Measurements from ENCODE around the gene SRSF7.
"Not testable (repeated sequence)": the region's sequence is repeated elsewhere in the genome, so short reads cannot be mapped to it uniquely, and the experiment has no call there.

Gene SRSF7

DNA sequence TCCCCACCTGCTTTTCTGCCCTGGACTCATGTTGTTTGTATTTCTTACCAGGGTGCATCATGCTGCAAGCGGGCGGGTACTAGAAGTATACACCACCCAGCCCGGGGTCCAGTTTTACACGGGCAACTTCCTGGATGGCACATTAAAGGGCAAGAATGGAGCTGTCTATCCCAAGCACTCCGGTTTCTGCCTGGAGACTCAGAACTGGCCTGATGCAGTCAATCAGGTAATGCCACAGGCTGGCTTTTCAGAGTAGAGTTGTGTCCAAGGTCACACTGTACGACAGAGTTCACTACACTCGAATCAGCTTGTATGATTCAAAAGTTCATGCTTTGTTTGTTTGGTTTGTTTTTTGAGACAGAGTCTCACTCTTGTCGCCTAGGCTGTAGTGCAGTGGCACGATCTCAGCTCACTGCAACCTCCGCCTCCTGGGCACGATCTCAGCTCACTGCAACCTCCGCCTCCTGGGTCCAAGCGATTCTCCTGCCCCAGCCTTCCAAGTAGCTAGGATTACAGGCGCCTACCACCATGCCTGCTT lies 19.4 kb downstream of the SRSF7 start:
- DNase-seq (ENCODE audit: low spot score) = no peak

DNA sequence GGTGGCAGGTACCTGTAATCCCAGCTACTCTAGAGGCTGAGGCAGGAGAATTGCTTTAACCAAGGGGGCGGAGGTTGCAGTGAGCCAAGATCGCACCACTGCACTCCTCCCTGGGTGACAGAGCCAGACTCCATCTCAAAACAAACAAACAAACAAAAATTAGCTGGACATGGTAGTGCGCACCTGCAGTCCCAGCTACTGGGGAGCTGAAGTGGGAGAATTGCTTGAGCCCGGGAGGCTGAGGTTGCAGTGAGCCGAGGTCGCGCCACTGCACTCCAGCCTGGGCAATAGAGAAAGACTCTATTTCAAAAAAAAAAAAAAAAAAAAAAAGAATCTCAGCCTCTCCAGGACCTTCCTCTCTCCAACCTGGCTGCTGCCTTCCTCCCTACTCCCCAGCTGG lies 20.1 kb downstream of the SRSF7 start:
- DNase-seq (ENCODE audit: low spot score) = no peak

DNA sequence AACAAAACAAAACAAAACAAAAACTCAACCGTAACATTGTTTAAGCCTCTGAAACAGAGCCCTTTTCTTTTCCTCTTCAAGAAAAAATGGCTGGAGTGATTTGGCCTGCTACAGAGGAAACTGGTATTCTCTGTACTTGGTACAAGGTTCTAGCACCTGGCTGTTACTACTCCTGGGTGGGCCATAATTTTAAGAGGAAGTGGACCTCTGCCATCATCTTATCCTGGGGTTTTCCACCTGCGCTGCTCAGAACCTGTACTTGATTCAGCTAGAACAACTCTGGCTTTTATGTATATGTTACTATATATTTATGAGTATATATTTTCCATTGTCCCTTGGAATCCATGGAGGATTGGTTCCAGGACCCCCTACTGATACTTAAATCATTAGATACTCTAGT lies 22.5 kb downstream of the SRSF7 start:
- DNase-seq (ENCODE audit: low spot score) = no peak

DNA sequence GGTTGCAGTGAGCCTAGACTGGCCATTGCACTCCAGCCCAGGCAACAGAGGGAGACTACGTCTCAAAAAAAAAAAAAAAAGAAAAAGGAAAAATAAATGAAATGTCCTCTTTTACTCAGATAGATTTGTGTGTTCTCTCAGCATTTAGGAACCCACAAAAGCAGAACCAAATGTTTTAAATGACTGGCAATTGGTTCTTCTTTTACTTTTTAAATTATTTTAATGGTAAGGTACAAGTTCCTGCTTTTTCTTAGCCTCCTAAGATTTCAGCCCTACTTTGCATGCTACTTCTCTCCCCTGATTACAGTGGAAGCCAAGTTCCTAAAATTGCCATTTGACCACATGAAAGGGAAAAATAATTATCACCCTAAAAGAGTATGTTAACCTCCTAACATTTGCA lies 23.5 kb downstream of the SRSF7 start:
- DNase-seq (ENCODE audit: low spot score) = no peak

DNA sequence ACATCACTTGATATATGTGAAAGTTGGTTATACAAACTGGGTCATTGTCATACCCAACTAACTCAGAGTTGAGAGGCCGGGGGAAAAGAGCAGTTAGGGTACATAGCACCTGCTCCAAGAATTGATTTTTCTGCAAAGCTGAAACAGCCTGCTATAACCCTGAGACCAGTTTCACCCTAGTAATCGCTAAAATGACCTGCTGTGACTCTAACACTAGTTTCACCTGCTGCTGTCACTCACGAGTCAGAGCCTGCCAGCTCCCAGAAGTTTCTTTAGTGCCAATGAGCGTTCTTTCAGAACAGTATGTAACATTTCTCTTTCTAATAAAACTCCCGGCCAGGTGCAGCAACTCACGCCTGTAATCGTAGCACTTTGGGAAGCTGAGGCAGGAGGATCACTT lies 28.0 kb downstream of the SRSF7 start:
- DNase-seq (ENCODE audit: low spot score) = no peak

DNA sequence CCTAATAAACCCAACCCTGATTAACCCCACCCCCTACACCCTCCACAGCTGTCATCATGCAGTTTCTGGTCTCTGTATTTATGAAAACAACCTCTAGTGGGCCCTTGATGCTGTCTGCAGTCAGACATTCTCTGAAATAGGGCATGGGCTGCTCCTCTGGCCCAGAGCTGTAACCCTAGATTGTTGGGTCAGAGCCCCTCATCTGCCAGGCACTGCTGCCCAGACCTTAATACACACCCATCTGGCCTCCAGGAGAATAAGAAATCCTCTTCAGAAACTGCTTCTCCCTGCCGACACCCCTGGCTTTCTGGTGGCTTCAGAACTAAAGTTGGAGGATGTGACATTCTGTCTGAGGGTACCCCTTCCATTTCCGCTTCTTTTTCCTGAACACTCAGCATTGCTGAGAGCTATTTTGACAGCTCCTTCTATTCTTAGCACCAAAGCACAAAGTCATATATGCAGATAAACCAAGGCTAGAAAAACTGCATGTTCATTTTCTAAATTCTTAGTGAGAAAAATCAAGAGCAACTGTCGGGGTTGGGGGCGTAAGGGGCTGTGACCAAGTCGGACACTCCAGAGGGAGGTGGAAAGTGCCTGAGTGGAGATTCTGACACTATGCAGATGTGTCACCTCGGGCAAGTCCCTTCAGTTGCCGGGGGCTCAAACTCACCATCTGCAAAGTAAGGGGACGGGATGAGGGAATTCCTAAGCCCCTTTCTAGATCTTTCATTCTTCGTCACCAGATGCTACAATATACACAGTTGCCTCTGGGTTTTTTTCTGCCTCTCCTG lies 28.7 kb downstream of the SRSF7 start:
- no peak for DNase-seq (ENCODE audit: low spot score)

DNA sequence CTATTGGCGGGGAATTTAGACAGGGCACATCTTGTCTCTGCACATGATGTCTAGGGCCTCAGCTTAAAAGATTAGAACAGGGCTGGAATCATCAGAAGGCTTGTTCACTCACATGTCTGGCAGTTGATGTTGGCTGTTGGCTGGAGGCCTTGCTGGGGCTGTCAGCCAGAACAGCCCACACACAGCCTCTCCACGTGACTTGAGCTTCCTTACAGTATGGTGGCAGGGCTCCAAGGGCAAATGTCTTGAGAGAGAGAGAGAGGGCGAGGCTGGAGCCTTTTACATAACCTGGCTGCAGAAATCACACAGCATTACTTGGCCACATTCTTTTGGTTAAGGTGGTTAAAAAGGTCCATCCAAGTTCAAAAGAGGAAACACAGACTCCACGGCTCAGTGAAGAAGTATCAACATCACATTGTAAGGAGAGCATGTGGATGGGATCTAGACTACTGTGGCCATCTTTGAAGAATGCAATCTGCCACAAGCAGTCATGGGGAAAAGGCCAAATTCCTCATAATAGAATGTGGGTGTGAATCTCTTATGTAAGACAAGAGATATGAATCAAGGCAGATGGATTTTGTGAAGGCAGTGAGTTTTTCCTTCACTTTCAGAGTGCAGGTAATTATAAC lies 30.4 kb downstream of the SRSF7 start:
- no peak for DNase-seq (ENCODE audit: low spot score)

DNA sequence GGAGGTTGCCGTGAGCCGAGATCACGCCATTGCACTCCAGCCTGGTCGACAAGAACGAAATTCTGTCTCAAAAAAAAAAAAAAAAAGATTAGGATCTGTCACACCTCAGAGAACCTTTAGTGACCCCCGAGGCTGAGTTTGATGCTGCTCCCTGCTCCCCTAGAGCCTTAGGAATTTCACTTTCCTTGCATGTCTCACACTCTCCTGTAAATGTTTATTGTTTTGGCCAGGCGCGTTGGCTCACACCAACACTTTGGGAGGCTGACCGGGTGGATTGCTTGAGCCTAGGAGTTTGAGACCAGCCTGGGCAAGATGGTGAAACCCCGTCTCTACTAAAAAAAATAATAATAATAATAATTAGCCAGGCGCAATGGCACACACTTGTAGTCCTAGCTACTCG lies 31.5 kb downstream of the SRSF7 start:
- DNase-seq (ENCODE audit: low spot score) = no peak

DNA sequence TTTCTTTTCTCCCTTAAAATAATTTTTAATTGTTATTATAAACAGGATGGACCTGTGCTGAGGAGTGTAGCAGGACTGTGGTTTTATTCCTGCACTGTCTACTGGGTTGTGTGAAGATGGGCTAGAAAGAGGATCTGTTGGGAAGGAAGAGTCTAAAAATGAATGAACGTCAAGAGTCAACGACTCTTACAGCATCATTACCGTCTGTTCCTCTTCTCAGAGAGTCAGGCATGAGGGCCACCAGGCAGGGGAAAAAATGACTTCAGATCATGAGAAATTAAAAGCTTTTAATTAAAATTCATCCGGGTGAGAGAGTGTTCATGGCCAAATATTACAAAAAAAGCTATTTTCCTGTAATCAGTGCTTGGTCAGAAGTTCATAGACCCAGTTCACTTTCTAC lies 32.6 kb downstream of the SRSF7 start:
- no peak for DNase-seq (ENCODE audit: low spot score)

DNA sequence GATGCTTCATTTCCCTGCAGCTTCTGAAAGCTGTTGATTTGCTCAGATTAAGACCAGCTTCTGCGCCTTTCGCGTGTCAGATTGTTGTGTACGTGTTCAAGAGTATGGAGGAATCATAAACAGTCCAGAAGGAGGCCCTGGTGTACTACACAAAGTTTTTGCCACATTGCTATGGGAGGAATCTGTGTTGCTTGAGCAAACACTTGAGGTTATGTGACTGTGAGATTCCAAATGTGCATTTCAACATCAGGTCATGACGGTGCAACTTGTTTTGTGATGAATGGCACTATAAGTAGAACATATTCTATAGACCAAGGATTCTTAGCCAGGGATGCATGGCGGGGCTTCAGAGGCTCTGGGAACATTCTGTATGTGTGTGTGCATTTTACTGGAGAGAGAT lies 35.0 kb downstream of the SRSF7 start:
- DNase-seq (ENCODE audit: low spot score) = no peak

DNA sequence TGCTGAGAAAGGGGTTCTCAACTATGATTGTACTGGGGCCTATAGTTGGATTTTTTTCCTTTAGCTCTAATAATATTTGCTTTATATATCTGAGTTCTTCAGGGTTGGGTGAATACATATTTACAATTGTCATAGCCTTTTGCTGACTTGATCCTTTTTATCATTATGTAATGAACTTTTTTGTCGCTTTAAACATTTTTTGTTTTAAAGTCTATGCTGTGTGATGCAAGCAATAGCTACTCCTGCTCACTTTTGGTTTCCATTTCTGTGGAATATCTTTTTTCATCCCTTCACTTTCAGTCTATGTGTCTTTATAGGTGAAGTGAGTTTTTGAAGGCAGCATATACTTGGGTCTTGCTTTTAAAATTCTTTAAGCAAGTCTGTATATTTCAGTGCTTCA lies 36.2 kb downstream of the SRSF7 start:
- DNase-seq (ENCODE audit: low spot score) = not testable (repeated sequence)

DNA sequence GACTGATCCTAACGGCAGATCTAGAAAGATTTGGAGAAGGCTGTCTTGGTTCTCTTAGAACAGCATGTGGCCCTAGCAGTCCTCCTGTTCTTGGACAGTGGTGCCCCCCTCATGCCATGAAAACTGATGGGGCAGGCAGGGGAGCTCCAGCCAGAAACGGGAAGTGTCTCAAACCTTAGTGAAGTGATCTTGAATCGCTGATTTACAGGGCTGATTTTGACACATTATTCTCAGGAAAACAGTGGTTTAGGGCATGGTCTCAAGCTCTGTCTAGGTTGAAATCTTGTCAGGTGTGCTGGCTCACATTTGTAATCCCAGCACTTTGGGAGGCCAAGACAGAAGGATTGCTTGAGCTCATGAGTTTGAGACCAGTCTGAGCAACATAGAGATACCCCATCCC lies 37.8 kb downstream of the SRSF7 start:
- no peak for DNase-seq (ENCODE audit: low spot score)

DNA sequence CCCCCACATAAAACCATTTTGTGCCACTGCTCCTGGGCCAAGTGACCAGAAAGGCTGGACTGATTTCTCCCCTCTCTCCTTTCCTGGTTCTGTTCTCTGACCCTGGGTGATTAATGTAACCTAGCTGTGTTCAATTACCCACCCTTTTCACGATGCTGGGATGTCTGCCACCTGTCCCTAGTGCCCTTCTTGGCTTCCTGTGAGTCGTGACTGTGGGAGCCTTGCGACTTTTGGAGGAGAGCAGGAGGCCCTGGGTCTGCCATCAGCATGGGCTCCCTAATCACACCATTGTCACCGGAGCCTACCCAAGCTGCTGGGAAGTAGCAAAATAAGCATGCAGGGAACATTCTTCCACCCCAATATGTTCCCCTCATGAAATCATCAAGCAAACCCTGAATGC lies 38.3 kb downstream of the SRSF7 start:
- no peak for DNase-seq (ENCODE audit: low spot score)

DNA sequence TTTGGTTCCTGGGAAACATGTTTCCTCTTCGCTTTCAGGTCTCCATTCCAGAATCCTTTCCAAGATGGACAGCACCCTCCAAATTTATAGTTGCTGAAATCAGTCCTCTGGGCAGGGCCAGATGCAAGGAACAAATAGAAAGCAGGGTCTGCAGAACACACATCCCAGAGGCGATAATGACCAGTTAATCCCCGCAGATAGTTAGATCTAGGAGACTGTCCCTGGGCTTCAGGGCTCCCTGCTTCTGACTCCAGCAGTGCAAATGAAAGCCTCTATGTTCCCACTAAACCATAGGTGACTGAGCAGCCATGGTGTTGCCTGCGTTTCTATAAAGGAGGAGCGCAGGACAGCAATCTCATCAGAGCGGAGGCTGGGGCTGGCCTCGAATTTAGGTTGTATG lies 38.7 kb downstream of the SRSF7 start:
- DNase-seq (ENCODE audit: low spot score) = no peak

DNA sequence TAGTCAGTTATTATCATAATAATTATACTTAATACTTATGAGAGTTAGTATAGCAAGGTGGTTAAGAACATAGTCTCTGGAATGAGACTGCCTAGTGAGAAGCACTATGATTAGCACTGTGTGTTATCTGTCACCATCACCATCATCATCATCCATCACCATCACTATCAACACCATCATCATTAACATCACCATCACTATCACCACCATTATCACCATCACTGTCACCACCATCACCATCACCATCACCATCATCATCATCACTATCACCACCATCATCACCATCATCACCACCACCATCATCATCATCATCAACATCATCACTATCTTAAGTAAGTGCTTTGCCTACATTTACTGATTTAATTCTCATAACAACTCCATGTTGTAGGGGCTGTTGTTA lies 39.6 kb downstream of the SRSF7 start:
- DNase-seq (ENCODE audit: low spot score) = no peak

DNA sequence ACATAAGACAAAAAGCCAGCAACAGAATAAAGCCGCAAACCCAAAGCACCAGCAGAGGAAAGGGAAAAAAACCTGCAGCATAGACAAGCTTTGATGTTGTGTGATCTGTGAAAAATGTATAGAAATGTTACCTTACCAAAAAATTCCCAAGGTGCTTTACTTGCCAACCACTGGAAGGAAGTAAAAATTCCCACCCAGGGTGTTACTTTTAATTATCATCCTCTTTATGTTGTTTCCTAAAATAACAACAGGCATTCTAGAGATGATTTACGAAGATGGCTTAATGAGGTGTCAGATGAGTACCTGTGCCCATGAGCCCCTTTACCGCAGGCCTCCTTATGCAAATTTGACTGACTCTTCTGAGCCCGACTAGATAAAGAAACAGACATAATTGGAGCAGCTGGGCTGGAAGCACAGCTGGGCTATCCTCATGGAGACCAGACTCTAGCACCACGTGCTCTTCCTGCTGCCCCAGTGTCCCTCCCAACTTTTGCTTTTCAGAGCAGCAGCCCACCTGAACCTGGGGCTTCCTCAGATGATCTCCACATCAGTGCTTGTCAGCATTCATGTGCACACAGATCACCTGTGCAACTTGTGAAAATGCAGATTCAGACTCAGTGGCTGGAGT lies 41.5 kb downstream of the SRSF7 start:
- no peak for DNase-seq (ENCODE audit: low spot score)

DNA sequence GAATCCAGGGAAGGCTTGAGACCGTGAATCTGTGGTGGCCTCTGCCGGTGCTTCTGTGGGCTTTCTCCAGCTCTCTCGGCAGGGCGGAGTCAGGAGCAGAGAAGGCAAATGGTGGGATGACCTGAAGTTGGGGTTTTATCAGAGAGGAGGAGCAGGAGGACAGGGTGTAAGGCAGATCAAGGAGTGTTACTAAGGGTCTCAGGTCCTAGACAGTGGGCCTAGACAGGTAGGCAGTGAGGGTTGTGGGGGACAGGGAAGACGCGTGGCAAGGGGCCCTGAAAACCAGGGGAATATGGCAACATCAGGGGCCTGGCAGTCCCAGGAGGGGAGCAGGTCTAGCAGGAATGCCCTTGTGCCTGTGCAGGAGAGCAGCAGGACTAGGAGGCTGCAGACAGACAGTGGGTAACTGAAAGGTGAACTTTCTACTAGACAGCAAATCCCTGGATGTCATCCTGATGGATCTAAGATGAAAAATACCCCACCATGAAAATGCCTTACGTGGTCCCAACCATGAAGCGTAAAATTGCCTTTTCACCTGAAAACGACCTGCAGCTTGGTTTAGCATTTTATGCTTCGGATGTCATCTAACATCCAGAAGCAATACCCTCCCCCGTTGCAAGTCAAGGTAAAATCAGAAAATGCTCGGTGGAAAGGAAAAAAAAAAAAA lies 42.1 kb downstream of the SRSF7 start:
- no peak for DNase-seq (ENCODE audit: low spot score)

DNA sequence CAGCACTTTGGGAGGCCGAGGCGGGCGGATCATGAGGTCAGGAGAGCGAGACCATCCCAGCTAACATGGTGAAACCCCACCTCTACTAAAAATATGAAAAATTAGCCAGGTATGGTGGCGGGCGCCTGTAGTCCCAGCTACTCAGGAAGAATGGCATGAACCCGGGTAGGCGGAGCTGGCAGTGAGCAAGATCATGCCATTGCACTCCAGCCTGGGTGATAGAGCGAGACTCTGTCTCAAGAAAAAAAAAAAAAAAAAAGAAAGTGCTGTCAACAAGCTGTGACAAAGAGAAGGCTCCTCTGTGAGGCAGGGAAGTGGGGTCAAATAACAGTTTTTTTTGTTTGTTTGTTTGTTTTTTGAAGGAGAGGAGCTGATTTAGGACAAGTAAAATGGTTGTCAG lies 42.7 kb downstream of the SRSF7 start:
- not testable (repeated sequence) for DNase-seq (ENCODE audit: low spot score)

DNA sequence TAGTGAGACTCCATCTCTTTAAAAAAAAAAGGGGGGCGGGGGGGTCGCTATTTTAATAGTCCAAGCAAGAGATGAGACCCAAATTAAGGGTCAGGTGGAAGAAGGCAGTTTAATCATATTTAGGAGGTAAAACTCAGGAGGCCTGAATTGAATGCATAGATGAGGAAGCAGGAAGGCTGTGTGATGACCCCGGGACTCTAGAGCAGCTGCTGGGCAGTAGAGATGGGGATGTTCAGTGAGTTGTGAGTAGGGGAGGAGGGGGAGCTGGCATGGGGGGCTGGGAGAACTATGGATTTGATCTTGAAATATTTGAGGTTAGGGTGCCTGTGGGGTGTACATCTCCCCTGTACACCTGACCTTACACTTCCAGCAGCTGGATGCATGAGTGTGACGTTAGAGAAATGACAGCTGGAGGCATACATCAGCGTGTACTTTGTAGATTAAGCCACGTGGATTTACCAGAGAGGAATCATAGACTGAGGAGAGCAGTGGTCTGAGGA lies 44.3 kb downstream of the SRSF7 start:
- no peak for DNase-seq (ENCODE audit: low spot score)

DNA sequence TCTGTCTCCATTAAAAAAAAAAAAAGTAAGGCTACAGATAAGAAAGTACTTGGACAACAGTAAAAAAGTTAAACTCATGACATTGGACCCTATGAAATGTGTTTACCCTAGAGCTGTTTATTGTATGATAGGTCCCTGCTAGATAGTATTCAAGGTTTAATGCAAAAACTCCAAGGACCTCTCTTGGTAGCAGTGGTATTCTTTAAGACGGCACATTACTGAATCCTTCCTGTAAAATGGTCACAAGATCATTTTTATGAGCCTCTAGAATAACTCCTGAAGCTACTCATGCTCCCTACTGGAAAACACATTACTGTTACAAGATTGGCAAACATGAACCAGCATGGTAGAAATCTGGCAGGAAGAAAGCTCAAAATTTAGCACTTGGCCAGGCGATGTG lies 46.5 kb downstream of the SRSF7 start:
- DNase-seq (ENCODE audit: low spot score) = no peak

DNA sequence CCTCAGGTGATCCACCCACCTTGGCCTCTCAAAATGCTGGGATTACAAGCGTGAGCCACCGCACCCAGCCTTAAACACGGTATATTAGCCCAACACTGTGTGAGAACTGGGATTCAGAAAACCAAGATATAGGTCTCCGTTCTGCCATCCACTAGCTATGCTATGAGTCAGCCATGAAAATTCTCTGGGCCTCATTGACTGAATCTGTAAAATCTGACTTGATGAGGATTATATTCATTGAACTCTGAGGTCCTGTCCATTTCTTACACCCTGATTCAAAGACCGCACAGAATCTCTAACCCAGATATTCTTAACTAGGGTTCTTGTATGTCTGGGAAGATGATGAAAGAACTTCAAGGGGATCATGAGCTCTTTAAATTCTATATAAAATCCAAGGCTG lies 47.8 kb downstream of the SRSF7 start:
- not testable (repeated sequence) for DNase-seq (ENCODE audit: low spot score)

DNA sequence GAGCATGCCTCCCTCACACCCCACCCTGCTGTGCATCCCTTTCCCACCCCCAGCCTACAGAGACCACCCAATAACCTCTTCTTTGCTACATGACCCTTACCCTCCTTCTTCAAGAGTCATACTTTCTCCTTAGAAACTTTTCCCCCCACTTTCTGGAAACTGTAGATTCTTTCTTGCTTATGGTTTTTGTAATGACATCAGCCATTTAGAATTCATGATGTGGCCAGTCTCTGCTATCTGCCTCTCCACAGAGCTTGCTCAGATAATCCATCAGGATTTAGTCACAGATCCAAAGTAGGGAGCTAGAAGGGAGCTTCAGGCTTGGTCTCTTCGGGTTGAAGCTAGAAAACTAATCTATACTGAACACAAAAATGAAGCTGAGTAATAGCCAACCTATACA lies 48.7 kb downstream of the SRSF7 start:
- DNase-seq (ENCODE audit: low spot score) = no peak

DNA sequence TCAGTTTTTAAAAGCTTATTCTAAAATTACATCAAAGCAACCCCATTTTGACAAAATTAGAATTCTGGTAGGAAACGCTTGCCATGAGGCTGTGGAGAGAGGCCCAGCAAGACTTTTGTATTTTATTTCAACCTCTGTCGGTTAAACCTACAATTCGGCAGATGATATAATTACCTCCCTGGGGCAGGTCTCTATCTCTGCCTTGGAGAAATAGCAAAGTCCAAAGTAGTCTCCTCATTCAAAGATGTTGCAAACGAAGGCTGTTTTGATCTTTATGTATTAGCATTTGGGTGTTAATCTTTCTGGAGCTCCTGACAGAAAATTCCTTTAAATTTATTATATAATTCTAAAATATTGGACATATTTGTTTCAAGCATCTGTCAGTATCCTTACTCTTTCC lies 49.6 kb downstream of the SRSF7 start:
- DNase-seq (ENCODE audit: low spot score) = no peak
